Endodermal cell (in vitro differentiated cells): ENCODE data around the gene RIBC2. TPM values are rescaled to one million over a fixed set of nuclear protein-coding genes. Genes with fewer than 3 reads are reported as not detected.

Source experiments
- DNase-seq: peaks from one replicate; pipeline ENCODE4 v3.0.0-alpha.2; 2017
- H3K27ac ChIP-seq: 2 replicates; pipeline ENCODE4 v1.5.1; 2013; ENCODE audit warnings: mild to moderate bottlenecking, low read depth, low read length, moderate library complexity
- H3K27me3 ChIP-seq: 2 replicates; pipeline ENCODE4 v1.6.1; 2013; ENCODE audit warnings: mild to moderate bottlenecking, low read length, moderate library complexity; ENCODE audit not compliant: insufficient read depth, control insufficient read depth, poor library complexity, severe bottlenecking
- H3K36me3 ChIP-seq: 2 replicates; pipeline ENCODE4 v1.7.0; 2013; ENCODE audit warnings: mild to moderate bottlenecking, low read length, moderate library complexity; ENCODE audit not compliant: control insufficient read depth, insufficient read depth
- H3K4me1 ChIP-seq: one replicate; pipeline ENCODE4 v1.7.0; 2013; ENCODE audit warnings: low read length; ENCODE audit not compliant: control insufficient read depth, insufficient read depth
- H3K4me3 ChIP-seq: 2 replicates; pipeline ENCODE4 v1.5.1; 2013; ENCODE audit warnings: mild to moderate bottlenecking, low read length, moderate library complexity
- H3K9ac ChIP-seq: 2 replicates; pipeline ENCODE4 v1.6.1; 2013; ENCODE audit warnings: mild to moderate bottlenecking, low read length, moderate library complexity; ENCODE audit not compliant: poor library complexity, severe bottlenecking; ENCODE audit errors: extremely low read depth
- H3K9me3 ChIP-seq: 2 replicates; pipeline ENCODE4 v1.6.1; 2013; ENCODE audit warnings: mild to moderate bottlenecking, low read length, moderate library complexity; ENCODE audit not compliant: control insufficient read depth
- H3K27ac Mint-ChIP-seq: 2 replicates; pipeline ENCODE4 v1.8.0; 2020; ENCODE audit warnings: mixed read lengths
- H3K27me3 Mint-ChIP-seq: 2 replicates; pipeline ENCODE4 v1.8.0; 2021; ENCODE audit warnings: mild to moderate bottlenecking, mixed read lengths; ENCODE audit not compliant: insufficient read depth
- H3K36me3 Mint-ChIP-seq: 2 replicates; pipeline ENCODE4 v1.8.0; 2020; ENCODE audit warnings: low read depth, mixed read lengths
- H3K4me1 Mint-ChIP-seq: 2 replicates; pipeline ENCODE4 v1.8.0; 2020; ENCODE audit warnings: mixed read lengths
- H3K4me3 Mint-ChIP-seq: 2 replicates; pipeline ENCODE4 v1.8.0; 2020; ENCODE audit warnings: mild to moderate bottlenecking, moderate library complexity, mixed read lengths
- H3K9me3 Mint-ChIP-seq: 2 replicates; pipeline ENCODE4 v1.8.0; 2020; ENCODE audit warnings: mild to moderate bottlenecking, mixed read lengths
- WGBS, 2 experiments: methylation state at CpG; one replicate each; pipeline versions ENCODE4 v1.1.5 to v1.1.7; 2013; ENCODE audit warnings: missing lambda C conversion rate in 2 of 2, mixed read lengths in 1 of 2; ENCODE audit not compliant: insufficient coverage in 1 of 2, insufficient read length in 1 of 2; 5-methylcytosine and 5-hydroxymethylcytosine counted together
- total RNA-seq, 2 donors: library from RNA; stranded (reverse); fragmentation: NEBNext Ultra II Directional in 1 of 2; extraction: Animal tissue kit (Norgen Biotek cat#: 25700) in 1 of 2; gene quantifications; 2 replicates in 1 of 2; 3 replicates in 1 of 2; pipeline ENCODE4 v1.2.1, GENCODE V29; 2021
- TF ChIP-seq, protein P1 (sequence below): fragments of 200-600 bp; sonication (generic); conservative IDR thresholded peaks from 2 replicates; pipeline ENCODE4 v1.5.0; 2021; ENCODE audit warnings: antibody characterized with exemption, mild to moderate bottlenecking

RIBC2 gene
- total RNA-seq, 2 donors from 2014 or later = 10.6 to 15.2 TPM

GRCh38 chr22:45476814-45477213 is 63.3 kb downstream of the RIBC2 start:
- Mint-ChIP-seq H3K9me3 (peaks cover 4% of the 10 kb centered on the region), H3K27me3 (no peaks in the 10 kb centered on the region), H3K4me1 (peaks cover 7% of the 10 kb centered on the region), H3K4me3 (no peak overlapping the region), H3K27ac (no peak overlapping the region), H3K36me3 (no peaks in the 10 kb centered on the region)
- Histone ChIP-seq H3K4me1 (peaks cover 3% of the 10 kb centered on the region), H3K9ac (no peak overlapping the region), H3K27ac (no peak overlapping the region), H3K36me3 (no peaks in the 10 kb centered on the region), H3K9me3 (peaks cover 11% of the 10 kb centered on the region), H3K27me3 (no peaks in the 10 kb centered on the region), H3K4me3 (no peak overlapping the region)
- DNase-seq = no peak
- TF ChIP-seq, protein P1, sequence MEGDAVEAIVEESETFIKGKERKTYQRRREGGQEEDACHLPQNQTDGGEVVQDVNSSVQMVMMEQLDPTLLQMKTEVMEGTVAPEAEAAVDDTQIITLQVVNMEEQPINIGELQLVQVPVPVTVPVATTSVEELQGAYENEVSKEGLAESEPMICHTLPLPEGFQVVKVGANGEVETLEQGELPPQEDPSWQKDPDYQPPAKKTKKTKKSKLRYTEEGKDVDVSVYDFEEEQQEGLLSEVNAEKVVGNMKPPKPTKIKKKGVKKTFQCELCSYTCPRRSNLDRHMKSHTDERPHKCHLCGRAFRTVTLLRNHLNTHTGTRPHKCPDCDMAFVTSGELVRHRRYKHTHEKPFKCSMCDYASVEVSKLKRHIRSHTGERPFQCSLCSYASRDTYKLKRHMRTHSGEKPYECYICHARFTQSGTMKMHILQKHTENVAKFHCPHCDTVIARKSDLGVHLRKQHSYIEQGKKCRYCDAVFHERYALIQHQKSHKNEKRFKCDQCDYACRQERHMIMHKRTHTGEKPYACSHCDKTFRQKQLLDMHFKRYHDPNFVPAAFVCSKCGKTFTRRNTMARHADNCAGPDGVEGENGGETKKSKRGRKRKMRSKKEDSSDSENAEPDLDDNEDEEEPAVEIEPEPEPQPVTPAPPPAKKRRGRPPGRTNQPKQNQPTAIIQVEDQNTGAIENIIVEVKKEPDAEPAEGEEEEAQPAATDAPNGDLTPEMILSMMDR = no peak
- 88 to 94% methylated on average over 4 to 6 of the region's 6 CpGs for WGBS, 2 experiments

- Histone ChIP-seq H3K9ac (no peak overlapping the region), H3K36me3 (no peaks in the 10 kb centered on the region), H3K27me3 (no peaks in the 10 kb centered on the region), H3K27ac (no peak overlapping the region), H3K4me3 (no peak overlapping the region), H3K4me1 (peaks cover 3% of the 10 kb centered on the region), H3K9me3 (peaks cover 11% of the 10 kb centered on the region)
- H3K4me3 Mint-ChIP-seq = no peak overlapping the region
- H3K27ac Mint-ChIP-seq = no peak overlapping the region
- H3K36me3 Mint-ChIP-seq = no peaks in the 10 kb centered on the region
- TF ChIP-seq, protein P1 = no peak
- H3K4me1 Mint-ChIP-seq = peaks cover 7% of the 10 kb centered on the region
- no peak for DNase-seq
- no peaks in the 10 kb centered on the region for H3K27me3 Mint-ChIP-seq
- WGBS, 2 experiments = 94 to 98% methylated on average over 5 to 7 of the region's 7 CpGs
- peaks cover 8% of the 10 kb centered on the region for H3K9me3 Mint-ChIP-seq
These were observed 64.0 kb downstream of the RIBC2 start for GRCh38 chr22:45477366-45478107.

GRCh38 chr22:45478108-45478771 is 64.7 kb downstream of the RIBC2 start:
- no peak overlapping the region for H3K4me3 Mint-ChIP-seq
- TF ChIP-seq, protein P1 = no peak

More at GRCh38 chr22:45478108-45478771, 64.7 kb downstream of the RIBC2 start:
- Mint-ChIP-seq H3K9me3 (peaks cover 15% of the 10 kb centered on the region), H3K4me1 (peaks cover 7% of the 10 kb centered on the region), H3K27me3 (no peaks in the 10 kb centered on the region), H3K36me3 (no peaks in the 10 kb centered on the region), H3K27ac (no peak overlapping the region)
- H3K27me3 ChIP-seq = no peaks in the 10 kb centered on the region
- H3K27ac ChIP-seq = no peak overlapping the region
- 82 to 88% methylated on average over 10 to 11 of the region's 11 CpGs for WGBS, 2 experiments
- no peak overlapping the region for H3K9ac ChIP-seq
- no peak overlapping the region for H3K4me3 ChIP-seq
- peaks cover 16% of the 10 kb centered on the region for H3K9me3 ChIP-seq
- H3K4me1 ChIP-seq = peaks cover 3% of the 10 kb centered on the region
- no peak for DNase-seq
- no peaks in the 10 kb centered on the region for H3K36me3 ChIP-seq
